Right hindlimb (tissue), 1 donor: Measurements from ENCODE around the gene BLOC1S4.
A peak's percentile ranks its signal among the peaks of the same experiment; 100 is the strongest.
"Not testable (repeated sequence)": the region's sequence is repeated elsewhere in the genome, so short reads cannot be mapped to it uniquely, and the experiment has no call there.

ENCODE experiments used
- DNase-seq: peaks from one replicate; pipeline ENCODE4 v3.0.0-alpha.2; 2018

BLOC1S4 gene

GRCh38 chr4:6716018-6716911 is at the start of gene BLOC1S4:
Gene BLOC1S4 (plus strand): TSS chr4:6716174. CDS start chr4:6716210, 36 bp downstream.
- peak; percentile 92 for DNase-seq

- no peak for DNase-seq
These were observed 47.6 kb upstream of the BLOC1S4 start for GRCh38 chr4:6668391-6668790.

- no peak for DNase-seq
These were observed 44.3 kb upstream of the BLOC1S4 start for GRCh38 chr4:6671648-6672047.

- DNase-seq, result no peak
These were observed 43.8 kb upstream of the BLOC1S4 start for GRCh38 chr4:6672131-6672530.

GRCh38 chr4:6672541-6673190 is 43.3 kb upstream of the BLOC1S4 start:
- not testable (repeated sequence) for DNase-seq

GRCh38 chr4:6673191-6673659 is 42.7 kb upstream of the BLOC1S4 start:
- DNase-seq, result not testable (repeated sequence)

- peak; percentile 95 for DNase-seq
These were observed 42.1 kb upstream of the BLOC1S4 start for GRCh38 chr4:6673660-6674499.

GRCh38 chr4:6674500-6675149 is 41.3 kb upstream of the BLOC1S4 start:
- DNase-seq, result no peak

GRCh38 chr4:6676722-6677558 is 39.0 kb upstream of the BLOC1S4 start:
- no peak for DNase-seq

- no peak for DNase-seq
These were observed 35.5 kb upstream of the BLOC1S4 start for GRCh38 chr4:6680372-6681034.

- no peak for DNase-seq
These were observed 34.8 kb upstream of the BLOC1S4 start for GRCh38 chr4:6681191-6681590.

GRCh38 chr4:6682862-6683590 is 32.9 kb upstream of the BLOC1S4 start:
- DNase-seq, result no peak

- no peak for DNase-seq
These were observed 31.3 kb upstream of the BLOC1S4 start for GRCh38 chr4:6684656-6685055.

- no peak for DNase-seq
These were observed 29.7 kb upstream of the BLOC1S4 start for GRCh38 chr4:6686104-6686787.

GRCh38 chr4:6687947-6688878 is 27.8 kb upstream of the BLOC1S4 start:
- DNase-seq, result no peak

- DNase-seq, result peak; percentile 76
These were observed 27.0 kb upstream of the BLOC1S4 start for GRCh38 chr4:6688879-6689505.

GRCh38 chr4:6689506-6689960 is 26.4 kb upstream of the BLOC1S4 start:
- DNase-seq, result no peak

- DNase-seq, result no peak
These were observed 23.6 kb upstream of the BLOC1S4 start for GRCh38 chr4:6692379-6692778.
